Esophagus muscularis mucosa (tissue), 4 donors: ENCODE measurements around the gene ABCB4.

Experiments
- EP300 ChIP-seq: sonication (generic); formaldehyde crosslinking; IDR thresholded peaks from one replicate; pipeline ENCODE4 v1.6.1; 2017; ENCODE audit warnings: antibody characterized with exemption
- POLR2A ChIP-seq: fragments of 450-650 bp; IDR thresholded peaks from one replicate; pipeline ENCODE4 v1.6.1; 2017; ENCODE audit warnings: antibody characterized with exemption, moderate library complexity, mild to moderate bottlenecking, low read depth
- POLR2AphosphoS5 ChIP-seq, 2 donors: sonication (generic); formaldehyde crosslinking; IDR thresholded peaks; one replicate each; pipeline ENCODE4 v1.6.1; 2017; ENCODE audit warnings: antibody characterized with exemption in 2 of 2
- TF ChIP-seq, protein P1 (sequence below), 3 experiments: fragments of 200-600 bp in 2 of 3; fragments of 450-650 bp in 1 of 3; sonication (generic) in 2 of 3; IDR thresholded peaks; one replicate each; pipeline ENCODE4 v1.5.1; 2017 to 2019; ENCODE audit warnings: antibody characterized with exemption in 3 of 3, mild to moderate bottlenecking in 2 of 3, moderate library complexity in 1 of 3

DNA sequence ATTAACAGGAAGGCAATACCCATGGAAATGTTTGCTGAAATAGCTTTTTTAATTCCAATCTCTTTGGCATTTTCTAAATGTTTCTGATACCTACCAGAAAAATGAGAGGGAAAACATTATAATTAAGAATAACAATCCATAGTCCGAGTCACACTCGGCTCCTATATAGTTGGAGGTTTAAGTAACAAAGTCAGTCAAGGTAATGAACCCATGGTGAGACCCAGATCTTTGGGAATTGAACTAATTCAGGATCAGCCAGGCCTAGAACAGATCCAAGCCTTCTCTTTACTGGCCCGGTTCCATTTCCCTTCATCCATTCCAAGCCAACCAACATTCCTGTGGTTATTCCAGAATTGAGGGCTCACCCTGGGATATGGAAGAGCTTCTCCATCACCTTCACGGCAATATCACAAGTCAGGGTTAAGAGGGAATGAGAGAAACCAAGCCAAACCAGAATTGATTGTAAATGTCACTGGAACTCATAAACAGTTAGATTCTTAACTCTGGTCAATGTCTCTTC is 28.3 kb downstream of the ABCB4 start:
- TF ChIP-seq, protein P1, sequence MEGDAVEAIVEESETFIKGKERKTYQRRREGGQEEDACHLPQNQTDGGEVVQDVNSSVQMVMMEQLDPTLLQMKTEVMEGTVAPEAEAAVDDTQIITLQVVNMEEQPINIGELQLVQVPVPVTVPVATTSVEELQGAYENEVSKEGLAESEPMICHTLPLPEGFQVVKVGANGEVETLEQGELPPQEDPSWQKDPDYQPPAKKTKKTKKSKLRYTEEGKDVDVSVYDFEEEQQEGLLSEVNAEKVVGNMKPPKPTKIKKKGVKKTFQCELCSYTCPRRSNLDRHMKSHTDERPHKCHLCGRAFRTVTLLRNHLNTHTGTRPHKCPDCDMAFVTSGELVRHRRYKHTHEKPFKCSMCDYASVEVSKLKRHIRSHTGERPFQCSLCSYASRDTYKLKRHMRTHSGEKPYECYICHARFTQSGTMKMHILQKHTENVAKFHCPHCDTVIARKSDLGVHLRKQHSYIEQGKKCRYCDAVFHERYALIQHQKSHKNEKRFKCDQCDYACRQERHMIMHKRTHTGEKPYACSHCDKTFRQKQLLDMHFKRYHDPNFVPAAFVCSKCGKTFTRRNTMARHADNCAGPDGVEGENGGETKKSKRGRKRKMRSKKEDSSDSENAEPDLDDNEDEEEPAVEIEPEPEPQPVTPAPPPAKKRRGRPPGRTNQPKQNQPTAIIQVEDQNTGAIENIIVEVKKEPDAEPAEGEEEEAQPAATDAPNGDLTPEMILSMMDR (IDR thresholded peaks at IDR 0.05), result no peak
- no peak for TF ChIP-seq POLR2AphosphoS5 (IDR thresholded peaks at IDR 0.05)
- no peak for TF ChIP-seq POLR2A
- TF ChIP-seq EP300, result no peak
